GM12878 (cell line): ENCODE measurements around the gene VARS2. TPM values are rescaled to one million over a fixed set of nuclear protein-coding genes. Genes with fewer than 3 reads are reported as not detected.
"Not testable (repeated sequence)": the region's sequence is repeated elsewhere in the genome, so short reads cannot be mapped to it uniquely, and the experiment has no call there.

ENCODE experiments used
- ATAC-seq: fragments of 200-7000 bp; cut with Tn5 transposase; 3 replicates; pipeline ENCODE4 v1.9.1; 2020; ENCODE audit warnings: mild to moderate bottlenecking, moderate library complexity
- BruUV-seq: library from RNA; stranded (reverse); fragments of 400-500 nt; replicated peaks from 2 replicates; lab custom pipeline; 2021; lab: Mats Ljungman, UMichigan
- CTCF ChIA-PET: fragments of 300-600 bp; sonication (Branson Sonifier 250); formaldehyde crosslinking; extraction: SDS; loops from one replicate; lab custom pipeline; 2021; ENCODE audit warnings: inconsistent platforms; lab: Yijun Ruan, JAX
- POLR2A ChIA-PET: fragments of 350-600 bp; formaldehyde crosslinking; extraction: SDS; loops from one replicate; lab custom pipeline; 2021; ENCODE audit warnings: inconsistent platforms; lab: Charles Lee
- RAD21 ChIA-PET: fragments of 300-600 bp; sonication (Branson Sonifier 250); formaldehyde crosslinking; loops from one replicate; lab custom pipeline; 2023; ENCODE audit warnings: antibody characterized with exemption; ENCODE audit not compliant: unreplicated experiment; lab: Charles Lee
- SMC1A ChIA-PET: fragments of 300-600 bp; sonication (Branson Sonifier 250); formaldehyde crosslinking; loops from one replicate; lab custom pipeline; 2023; ENCODE audit not compliant: unreplicated experiment, uncharacterized antibody; lab: Charles Lee
- DNase-seq: peaks from one replicate; pipeline ENCODE4 v3.0.0-alpha.2; 2011; ENCODE audit warnings: low read depth, low spot score
- FAIRE-seq: peaks from 3 replicates; lab custom pipeline; 2011; peaks lifted over from hg19 to GRCh38; lab: Jason Lieb, UNC
- H2AFZ ChIP-seq: 2 replicates; pipeline ENCODE4 v1.6.0; 2011; ENCODE audit warnings: low read depth, low read length, control low read depth; ENCODE audit not compliant: control insufficient read depth
- H3K27ac ChIP-seq: 2 replicates; pipeline ENCODE4 v1.5.1; 2011; ENCODE audit warnings: control low read depth; ENCODE audit not compliant: control insufficient read depth, insufficient read depth
- H3K27me3 ChIP-seq, 2 experiments: replicated peaks in 1 of 2; 2 replicates each; pipeline versions ENCODE4 v1.6.0 to v1.6.1; 2011; ENCODE audit warnings: low read length in 1 of 2; ENCODE audit not compliant: control insufficient read depth in 2 of 2, insufficient read depth in 2 of 2
- H3K36me3 ChIP-seq, 2 experiments: 2 replicates each; pipeline ENCODE4 v1.5.1; 2011; ENCODE audit warnings: low read length in 1 of 2; ENCODE audit not compliant: control insufficient read depth in 2 of 2, insufficient read depth in 2 of 2
- H3K4me1 ChIP-seq: 2 replicates; pipeline ENCODE4 v1.6.1; 2011; ENCODE audit warnings: mild to moderate bottlenecking, low read length, moderate library complexity, mixed read lengths; ENCODE audit not compliant: control insufficient read depth, insufficient read depth
- H3K4me2 ChIP-seq: 2 replicates; pipeline ENCODE4 v1.6.0; 2011; ENCODE audit warnings: control low read depth; ENCODE audit not compliant: control insufficient read depth, insufficient read depth
- H3K4me3 ChIP-seq: fragments of 200-600 bp; sonication (generic); 2 replicates; pipeline ENCODE4 v1.5.1; 2016
- H3K79me2 ChIP-seq: 2 replicates; pipeline ENCODE4 v1.6.0; 2011; ENCODE audit warnings: low read length; ENCODE audit not compliant: control insufficient read depth, insufficient read depth
- H3K9ac ChIP-seq: 2 replicates; pipeline ENCODE4 v1.8.0; 2011; ENCODE audit warnings: low read length, control low read depth, mixed read lengths; ENCODE audit not compliant: control insufficient read depth, insufficient read depth
- H3K9me3 ChIP-seq: replicated peaks from 3 replicates; pipeline ENCODE4 v1.5.1; 2011; ENCODE audit warnings: mild to moderate bottlenecking, low read length; ENCODE audit not compliant: control insufficient read depth, insufficient read depth
- H4K20me1 ChIP-seq: 2 replicates; pipeline ENCODE4 v1.6.0; 2011; ENCODE audit not compliant: control insufficient read depth, insufficient read depth
- ATF7 ChIP-seq: fragments of 450-650 bp; IDR thresholded peaks from 2 replicates; pipeline ENCODE4 v1.6.1; 2016; ENCODE audit warnings: low read depth, mild to moderate bottlenecking
- JUNB ChIP-seq: IDR thresholded peaks from 2 replicates; pipeline ENCODE4 v1.6.1; 2016; ENCODE audit warnings: antibody characterized with exemption, mild to moderate bottlenecking
- POU2F2 ChIP-seq: IDR thresholded peaks from 3 replicates; pipeline ENCODE4 v1.6.1; 2011; ENCODE audit warnings: low read depth, mild to moderate bottlenecking, low read length, borderline replicate concordance
- SPI1 ChIP-seq: IDR thresholded peaks from 2 replicates; pipeline ENCODE4 v1.6.1; 2011; ENCODE audit warnings: low read depth, mild to moderate bottlenecking, low read length, moderate library complexity, borderline replicate concordance; ENCODE audit not compliant: insufficient read depth
- SREBF1 ChIP-seq: IDR thresholded peaks from 2 replicates; pipeline ENCODE4 v1.6.1; 2012; ENCODE audit warnings: mild to moderate bottlenecking, low read length
- TCF7 ChIP-seq: IDR thresholded peaks from 2 replicates; pipeline ENCODE4 v1.6.1; 2014; ENCODE audit warnings: antibody characterized with exemption, borderline replicate concordance
- WGBS: methylation state at CpG from one replicate; pipeline ENCODE4 v1.1.6; 2016; ENCODE audit warnings: low lambda C conversion rate; ENCODE audit not compliant: insufficient replicate concordance, insufficient coverage; ENCODE audit errors: missing lambda C conversion rate; 5-methylcytosine and 5-hydroxymethylcytosine counted together
- in situ Hi-C: fragments of 300-500 bp; cut with MboI; formaldehyde crosslinking; loops from 9 replicates; pipeline ENCODE4 v1.14.3; 2018; ENCODE audit warnings: mixed read lengths
- intact Hi-C: fragments of 100-400 bp; cut with micrococcal nuclease; formaldehyde crosslinking; loops from one replicate; pipeline ENCODE4 v1.14.2; 2022; ENCODE audit not compliant: unreplicated experiment
- polyA plus RNA-seq, 11 experiments: library from polyadenylated mRNA; depleted of rRNA in 4 of 11; unstranded in 6 of 11; stranded (reverse) in 5 of 11; fragments of >200 nt; fragmentation: Nextera tagmentation in 4 of 11; fragmentation: Illumina TruSeq in 1 of 11; extraction: Ambion mirVana in 4 of 11; extraction: Trizol in 1 of 11; gene quantifications; 1 replicate in 1 of 11; 2 replicates in 10 of 11; pipeline versions ENCODE4 v1.2.1 to v1.2.3, GENCODE V29; 2011 to 2016; ENCODE audit warnings: inconsistent platforms in 2 of 11, missing spikeins in 2 of 11, low read depth in 1 of 11
- total RNA-seq, 4 experiments: library from RNA; depleted of rRNA in 3 of 4; stranded (reverse); fragments of >200 nt in 3 of 4; fragmentation: Illumina TruSeq in 1 of 4; extraction: Trizol in 1 of 4; gene quantifications; 2 replicates each; pipeline versions ENCODE4 v1.2.1 to v1.2.3, GENCODE V29; 2013 to 2021
- TF ChIP-seq, protein P1 (sequence below): IDR thresholded peaks from 2 replicates; pipeline ENCODE4 v1.6.1; 2012; ENCODE audit warnings: low read length, inconsistent platforms
- TF ChIP-seq, protein P2 (sequence below): IDR thresholded peaks from 2 replicates; pipeline ENCODE4 v1.6.1; 2012; ENCODE audit warnings: mild to moderate bottlenecking, low read depth, low read length

The VARS2 gene
- total and polyA plus RNA-seq, 10 of the 15 experiments (the other 5 are each of a cell fraction or from before 2014, with no cell fraction given): 3.8 to 70.7 (median 49.1) TPM

DNA sequence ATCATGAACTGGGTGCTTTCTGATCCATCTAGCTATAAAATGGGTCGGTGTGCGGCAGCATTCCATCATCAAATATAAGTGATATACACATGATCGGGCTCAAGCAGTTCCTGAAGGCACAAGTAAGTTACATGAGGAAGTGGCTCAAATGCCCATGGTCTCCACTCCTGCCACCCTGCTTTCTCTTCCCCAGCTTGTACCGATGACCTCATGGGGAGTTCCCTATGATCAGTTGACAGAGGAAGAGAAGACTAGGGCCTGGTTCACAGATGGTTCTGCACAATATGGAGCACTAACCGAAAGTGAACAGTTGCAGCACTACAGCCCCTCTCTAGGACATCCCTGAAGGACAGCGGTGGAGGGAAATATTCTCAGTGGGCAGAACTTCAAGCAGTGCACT, 55.1 kb downstream of the VARS2 start:
- 38% methylated on average over 6 of the region's 6 CpGs for WGBS
- H3K79me2 ChIP-seq, POLR2A ChIA-PET, H3K36me3 ChIP-seq, H2AFZ ChIP-seq, in situ Hi-C loops, DNase-seq, intact Hi-C loops, H3K27me3 ChIP-seq, H3K9ac ChIP-seq, H3K4me3 ChIP-seq, ATAC-seq, FAIRE-seq, BruUV-seq, H3K4me2 ChIP-seq, H4K20me1 ChIP-seq, H3K9me3 ChIP-seq, H3K27ac ChIP-seq, H3K4me1 ChIP-seq, RAD21 ChIA-PET: not testable (repeated sequence)
- SMC1A ChIA-PET: interaction anchor here (0.8 to 1.6 kb wide), 4 partner anchors 10 to 428 kb away, joined by 3 read pairs; no protein-coding TSS in a partner anchor
- CTCF ChIA-PET: interaction anchor here (1.2 kb wide), 1 partner anchor 118 kb away, joined by 3 read pairs; no protein-coding TSS in a partner anchor
- TF ChIP-seq, protein P1, sequence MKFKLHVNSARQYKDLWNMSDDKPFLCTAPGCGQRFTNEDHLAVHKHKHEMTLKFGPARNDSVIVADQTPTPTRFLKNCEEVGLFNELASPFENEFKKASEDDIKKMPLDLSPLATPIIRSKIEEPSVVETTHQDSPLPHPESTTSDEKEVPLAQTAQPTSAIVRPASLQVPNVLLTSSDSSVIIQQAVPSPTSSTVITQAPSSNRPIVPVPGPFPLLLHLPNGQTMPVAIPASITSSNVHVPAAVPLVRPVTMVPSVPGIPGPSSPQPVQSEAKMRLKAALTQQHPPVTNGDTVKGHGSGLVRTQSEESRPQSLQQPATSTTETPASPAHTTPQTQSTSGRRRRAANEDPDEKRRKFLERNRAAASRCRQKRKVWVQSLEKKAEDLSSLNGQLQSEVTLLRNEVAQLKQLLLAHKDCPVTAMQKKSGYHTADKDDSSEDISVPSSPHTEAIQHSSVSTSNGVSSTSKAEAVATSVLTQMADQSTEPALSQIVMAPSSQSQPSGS: peak; percentile 54
- peak; percentile 47; the same call in 1 of the 2 replicates for TF ChIP-seq SPI1
- TF ChIP-seq JUNB: peak; percentile 55
- peak; percentile 94 for TF ChIP-seq ATF7

DNA sequence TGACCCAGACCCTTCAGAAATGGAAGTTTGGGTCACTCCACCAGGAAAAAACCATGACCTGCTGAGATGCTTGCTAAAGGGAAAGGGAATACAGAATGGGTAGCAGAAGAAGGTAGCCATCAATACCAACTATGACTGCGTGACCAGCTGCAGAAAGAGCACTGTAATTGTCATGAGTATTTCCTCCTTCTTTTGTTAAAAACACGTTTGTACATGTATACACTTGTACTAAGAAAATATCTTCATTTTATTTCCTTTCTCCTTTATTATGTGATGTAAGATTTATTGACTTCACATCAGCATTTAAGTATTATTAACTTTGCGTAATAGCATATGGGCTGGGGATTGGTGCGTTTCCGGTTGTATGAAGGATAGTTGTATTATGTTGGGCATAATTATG, 56.9 kb downstream of the VARS2 start:
- no peaks in the 10 kb centered on the region for H3K79me2 ChIP-seq
- H3K27me3 ChIP-seq: no peaks in the 10 kb centered on the region; a peak in 1 of 4 replicates
- H3K4me2 ChIP-seq: no peak overlapping the region
- FAIRE-seq (no peak), DNase-seq (no peak)
- H3K27ac ChIP-seq: no peak overlapping the region
- intact Hi-C loops: no loop called here
- no peaks in the 10 kb centered on the region for H3K4me1 ChIP-seq
- WGBS: 67% methylated on average over 5 of the region's 5 CpGs
- no peaks in the 10 kb centered on the region for H3K36me3 ChIP-seq
- CTCF ChIA-PET: no interaction called here
- H4K20me1 ChIP-seq: no peaks in the 10 kb centered on the region
- no TSS peak for BruUV-seq
- H3K9me3 ChIP-seq: no peaks in the 10 kb centered on the region
- TF ChIP-seq SREBF1 (no peak), TCF7 (no peak), POU2F2 (no peak)
- TF ChIP-seq, protein P2, sequence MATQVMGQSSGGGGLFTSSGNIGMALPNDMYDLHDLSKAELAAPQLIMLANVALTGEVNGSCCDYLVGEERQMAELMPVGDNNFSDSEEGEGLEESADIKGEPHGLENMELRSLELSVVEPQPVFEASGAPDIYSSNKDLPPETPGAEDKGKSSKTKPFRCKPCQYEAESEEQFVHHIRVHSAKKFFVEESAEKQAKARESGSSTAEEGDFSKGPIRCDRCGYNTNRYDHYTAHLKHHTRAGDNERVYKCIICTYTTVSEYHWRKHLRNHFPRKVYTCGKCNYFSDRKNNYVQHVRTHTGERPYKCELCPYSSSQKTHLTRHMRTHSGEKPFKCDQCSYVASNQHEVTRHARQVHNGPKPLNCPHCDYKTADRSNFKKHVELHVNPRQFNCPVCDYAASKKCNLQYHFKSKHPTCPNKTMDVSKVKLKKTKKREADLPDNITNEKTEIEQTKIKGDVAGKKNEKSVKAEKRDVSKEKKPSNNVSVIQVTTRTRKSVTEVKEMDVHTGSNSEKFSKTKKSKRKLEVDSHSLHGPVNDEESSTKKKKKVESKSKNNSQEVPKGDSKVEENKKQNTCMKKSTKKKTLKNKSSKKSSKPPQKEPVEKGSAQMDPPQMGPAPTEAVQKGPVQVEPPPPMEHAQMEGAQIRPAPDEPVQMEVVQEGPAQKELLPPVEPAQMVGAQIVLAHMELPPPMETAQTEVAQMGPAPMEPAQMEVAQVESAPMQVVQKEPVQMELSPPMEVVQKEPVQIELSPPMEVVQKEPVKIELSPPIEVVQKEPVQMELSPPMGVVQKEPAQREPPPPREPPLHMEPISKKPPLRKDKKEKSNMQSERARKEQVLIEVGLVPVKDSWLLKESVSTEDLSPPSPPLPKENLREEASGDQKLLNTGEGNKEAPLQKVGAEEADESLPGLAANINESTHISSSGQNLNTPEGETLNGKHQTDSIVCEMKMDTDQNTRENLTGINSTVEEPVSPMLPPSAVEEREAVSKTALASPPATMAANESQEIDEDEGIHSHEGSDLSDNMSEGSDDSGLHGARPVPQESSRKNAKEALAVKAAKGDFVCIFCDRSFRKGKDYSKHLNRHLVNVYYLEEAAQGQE: no peak
- TF ChIP-seq, all 136 proteins: peak for 0
- ChIA-PET RAD21 (no interaction called here), POLR2A (no interaction called here), SMC1A (no interaction called here)
- in situ Hi-C loops: no loop called here
- Histone ChIP-seq H2AFZ (no peak overlapping the region), H3K9ac (no peak overlapping the region), H3K4me3 (no peak overlapping the region)
- ATAC-seq: no peak
